Stimulated activated CD8-positive, alpha-beta memory T cell treated with anti-CD3 and anti-CD28 coated beads, Interleukin-4, amount 100 ng/mL, for 4 hours (primary cell): Measurements from ENCODE around the gene BRMS1L.
"Not testable (repeated sequence)": the region's sequence is repeated elsewhere in the genome, so short reads cannot be mapped to it uniquely, and the experiment has no call there.

ENCODE experiments used
- DNase-seq, 2 donors: peaks; one replicate each; pipeline ENCODE4 v3.0.0-alpha.2; 2020; ENCODE audit warnings: low read depth in 2 of 2, low spot score in 1 of 2

Gene BRMS1L

DNA sequence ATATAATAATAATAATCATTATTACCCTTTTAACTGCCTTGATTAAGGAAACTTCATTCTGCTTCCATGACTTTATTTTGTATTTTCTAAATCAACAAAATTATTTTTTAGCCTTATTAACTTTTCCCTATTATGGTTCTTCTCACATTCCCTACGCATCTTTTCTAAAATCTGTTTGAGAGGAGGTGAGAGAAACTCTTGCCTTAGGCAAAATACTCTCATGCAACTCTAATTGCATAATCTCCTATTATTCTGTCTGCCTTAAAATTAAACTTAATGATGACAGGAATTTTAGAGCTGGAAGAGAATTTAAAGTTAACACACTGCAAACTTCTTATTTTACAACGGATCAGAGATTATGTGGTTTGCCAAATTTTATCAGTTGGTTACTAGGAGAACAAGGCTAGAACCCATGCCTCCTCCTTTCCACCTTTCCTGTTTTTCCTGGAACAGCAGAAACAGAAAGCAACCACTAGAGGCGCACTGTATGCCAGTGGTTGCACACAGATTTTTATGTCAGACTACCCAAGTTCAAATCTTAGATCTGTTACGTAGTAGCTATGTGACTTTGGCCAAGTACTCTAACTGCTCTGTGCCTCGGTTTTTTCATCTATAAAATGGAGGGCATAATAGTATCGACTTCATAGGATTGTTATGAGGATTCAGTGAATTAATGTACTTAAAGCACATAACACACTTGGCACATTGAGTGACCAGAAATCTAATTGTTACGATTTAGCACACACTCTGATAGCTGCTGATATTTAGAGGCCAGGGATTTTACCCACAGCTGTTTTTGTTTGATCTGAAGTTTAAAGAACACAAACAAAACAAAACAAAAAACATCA, 4.3 kb upstream of the BRMS1L start:
- DNase-seq = no peak

DNA sequence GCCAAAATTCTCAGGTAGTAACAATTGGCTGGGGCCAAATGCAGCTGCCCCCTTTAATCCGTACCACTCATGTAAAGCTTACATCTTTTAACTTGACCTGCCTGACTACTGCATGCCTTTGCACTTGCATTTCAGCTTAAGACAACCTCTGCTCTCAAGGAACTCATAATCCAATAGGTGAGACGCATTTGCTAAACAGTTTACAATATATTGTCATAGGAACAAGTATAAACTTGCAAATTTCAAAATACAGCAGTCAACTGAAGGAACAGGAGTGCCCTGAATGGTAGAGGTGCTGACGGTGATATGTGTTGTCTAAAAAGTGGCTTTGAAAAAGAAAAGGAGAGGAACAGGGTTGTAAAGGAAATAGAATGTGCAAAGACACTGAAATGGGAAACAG, 3.6 kb upstream of the BRMS1L start:
- DNase-seq = no peak

DNA sequence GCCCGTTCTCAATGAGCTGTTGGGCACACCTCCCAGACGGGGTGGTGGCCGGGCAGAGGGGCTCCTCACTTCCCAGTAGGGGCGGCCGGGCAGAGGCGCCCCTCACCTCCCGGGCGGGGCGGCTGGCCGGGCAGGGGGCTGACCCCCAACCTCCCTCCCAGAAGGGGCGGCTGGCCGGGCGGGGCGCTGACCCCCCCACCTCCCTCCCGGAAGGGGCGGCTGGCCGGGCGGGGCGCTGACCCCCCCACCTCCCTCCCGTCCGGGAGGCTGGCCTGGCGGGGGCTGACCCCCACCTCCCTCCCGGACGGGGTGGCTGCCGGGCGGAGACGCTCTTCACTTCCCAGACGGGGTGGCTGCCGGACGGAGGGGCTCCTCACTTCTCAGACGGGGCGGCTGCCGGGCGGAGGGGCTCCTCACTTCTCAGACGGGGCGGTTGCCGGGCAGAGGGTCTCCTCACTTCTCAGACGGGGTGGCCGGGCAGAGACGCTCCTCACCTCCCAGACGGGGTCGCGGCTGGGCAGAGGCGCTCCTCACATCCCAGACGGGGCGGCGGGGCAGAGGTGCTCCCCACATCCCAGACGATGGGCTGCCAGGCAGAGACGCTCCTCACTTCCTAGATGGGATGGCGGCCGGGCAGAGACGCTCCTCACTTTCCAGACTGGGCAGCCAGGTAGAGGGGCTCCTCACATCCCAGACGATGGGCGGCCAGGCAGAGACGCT, 1.5 kb upstream of the BRMS1L start:
- DNase-seq = not testable (repeated sequence)

DNA sequence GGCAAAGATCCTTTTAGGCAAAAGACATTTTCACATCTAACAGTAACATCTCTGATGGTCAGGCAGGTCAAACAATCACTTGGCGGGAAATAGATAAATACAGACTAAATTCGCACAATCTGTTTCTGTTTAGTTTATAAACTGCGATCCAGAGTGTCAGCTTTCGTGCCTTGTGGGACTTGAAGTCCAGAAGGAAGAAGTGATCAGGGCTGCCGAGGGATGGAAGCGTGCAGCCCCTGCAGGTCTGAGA, 245 bp upstream of the BRMS1L start:
- DNase-seq = no peak

DNA sequence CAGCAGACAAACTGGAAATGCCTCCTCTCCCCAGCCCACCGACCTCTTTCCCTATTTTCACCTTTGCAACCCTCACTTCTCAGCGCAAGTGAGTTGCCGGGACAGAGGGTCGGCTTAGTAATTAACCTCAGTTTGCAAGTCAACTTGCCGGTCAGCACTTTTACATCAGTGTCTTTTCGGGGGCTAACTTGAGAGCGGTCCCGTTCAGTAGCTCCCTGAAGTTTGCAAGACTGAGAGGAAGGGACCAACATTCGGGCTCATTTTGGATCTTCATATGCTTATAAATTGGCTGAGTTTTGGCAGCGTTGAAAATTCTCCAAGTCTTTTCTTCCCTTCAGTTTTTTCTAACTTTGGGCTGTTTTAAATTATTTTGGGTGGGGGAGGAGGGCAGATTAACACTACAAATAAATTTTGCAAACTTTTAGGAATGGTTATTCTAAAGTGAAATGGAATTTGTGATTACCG, 846 bp downstream of the BRMS1L start:
- DNase-seq = no peak

DNA sequence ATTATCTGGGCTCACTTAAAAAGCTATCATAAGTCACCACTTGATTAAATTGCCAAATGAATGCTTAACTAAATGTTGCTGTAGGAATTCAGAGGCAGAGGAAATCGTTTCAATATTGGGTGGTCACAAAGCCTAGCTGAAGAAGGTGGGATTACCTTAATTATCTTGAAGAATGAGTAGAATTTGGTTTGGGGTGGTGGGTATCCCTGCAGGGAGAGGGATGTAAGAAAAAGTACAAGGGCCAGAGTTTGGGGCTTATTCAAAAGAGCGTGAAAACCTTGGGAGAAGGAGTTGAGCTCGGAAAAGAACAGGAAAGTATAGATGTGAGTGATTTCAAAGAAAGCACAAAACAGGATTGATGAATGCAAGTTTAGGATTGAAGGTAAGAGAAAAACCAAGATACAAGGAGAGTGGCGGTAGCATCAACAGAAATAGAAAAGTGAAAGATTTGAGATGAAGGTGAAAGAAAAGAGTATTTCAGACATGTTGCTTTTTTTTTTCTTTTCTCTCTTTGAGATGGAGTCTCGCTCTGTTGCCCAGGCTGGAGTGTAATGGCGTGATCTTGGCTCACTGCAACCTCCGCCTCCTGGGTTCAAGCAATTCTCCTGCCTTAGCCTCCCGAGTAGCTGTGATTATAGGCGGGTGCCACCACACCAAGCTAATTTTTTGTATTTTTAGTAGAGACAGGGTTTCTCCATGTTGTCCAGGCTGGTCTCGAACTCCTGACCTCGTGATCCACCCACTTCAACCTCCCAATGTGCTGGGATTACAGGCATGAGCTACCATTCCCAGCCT, 1.7 kb downstream of the BRMS1L start:
- DNase-seq = no peak

DNA sequence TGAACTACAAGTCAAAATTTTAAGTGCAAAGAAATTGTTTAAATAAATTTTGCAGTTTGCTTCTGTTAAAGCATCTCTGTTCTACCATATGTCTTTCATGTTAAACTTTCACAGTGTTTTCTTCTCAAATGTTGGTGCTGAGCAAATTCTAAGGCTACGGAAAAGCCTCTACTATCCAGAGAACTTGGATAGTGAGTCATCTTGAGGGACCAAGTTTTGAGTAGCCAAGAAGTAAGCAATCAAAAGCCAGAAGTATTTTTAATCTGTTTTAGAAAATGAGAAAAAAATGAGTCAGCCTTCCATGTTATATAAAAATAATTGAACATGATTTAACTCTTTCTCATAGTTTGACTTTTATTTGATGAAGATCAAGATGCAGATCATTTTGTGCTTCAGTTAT, 3.3 kb downstream of the BRMS1L start:
- DNase-seq = no peak

DNA sequence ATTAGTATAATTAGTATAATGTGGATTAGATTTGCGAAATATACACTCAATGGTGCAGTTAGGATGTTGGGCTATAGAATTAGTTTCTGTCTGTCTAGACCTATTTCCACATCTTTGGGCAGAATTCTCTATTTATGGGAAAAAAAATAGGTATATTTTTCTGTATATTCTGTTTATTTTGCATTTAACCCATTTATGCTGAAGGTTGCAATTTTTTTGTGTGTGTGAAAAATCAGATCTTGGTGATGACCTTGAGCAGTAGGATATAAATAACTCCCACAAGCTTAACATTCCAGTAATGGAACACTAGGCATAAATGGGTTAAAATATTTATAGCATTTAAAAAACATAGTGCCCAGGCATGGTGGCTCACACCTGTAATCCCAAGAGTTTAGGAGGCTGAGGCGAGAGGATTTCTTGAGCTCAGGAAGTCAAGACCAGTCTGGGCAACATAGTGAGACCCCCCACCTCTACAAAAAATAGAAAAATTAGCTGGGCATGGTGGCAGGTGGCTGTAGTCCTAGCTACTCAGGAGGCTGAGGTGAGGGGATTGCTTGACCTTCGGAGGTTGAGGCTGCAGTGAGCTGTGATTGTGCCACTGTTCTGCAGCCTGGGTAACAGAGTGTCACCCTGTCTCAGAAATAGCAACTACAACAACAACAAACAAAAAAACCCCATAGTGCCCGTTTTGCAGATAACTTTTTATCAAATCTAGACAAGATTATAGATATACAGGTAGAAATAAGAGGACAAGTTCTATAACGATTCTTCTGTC, 9.3 kb downstream of the BRMS1L start:
- no peak for DNase-seq

DNA sequence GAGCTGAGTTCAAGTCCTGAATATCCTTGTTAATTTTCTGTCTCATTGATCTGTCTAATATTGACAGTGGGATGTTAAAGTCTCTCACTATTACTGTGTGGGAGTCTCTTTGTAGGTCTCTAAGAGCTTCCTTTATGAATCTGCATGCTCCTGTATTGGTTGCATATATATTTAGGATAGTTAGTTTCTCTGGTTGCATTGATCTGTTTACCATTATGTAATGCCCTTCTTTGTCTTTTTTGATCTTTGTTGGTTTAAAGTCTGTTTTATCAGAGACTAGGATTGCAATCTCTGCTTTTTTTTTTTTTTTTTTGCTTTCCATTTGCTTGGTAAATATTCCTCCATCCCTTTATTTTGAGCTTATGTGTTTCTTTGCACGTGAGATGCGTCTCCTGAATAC, 15.6 kb downstream of the BRMS1L start:
- not testable (repeated sequence) for DNase-seq

DNA sequence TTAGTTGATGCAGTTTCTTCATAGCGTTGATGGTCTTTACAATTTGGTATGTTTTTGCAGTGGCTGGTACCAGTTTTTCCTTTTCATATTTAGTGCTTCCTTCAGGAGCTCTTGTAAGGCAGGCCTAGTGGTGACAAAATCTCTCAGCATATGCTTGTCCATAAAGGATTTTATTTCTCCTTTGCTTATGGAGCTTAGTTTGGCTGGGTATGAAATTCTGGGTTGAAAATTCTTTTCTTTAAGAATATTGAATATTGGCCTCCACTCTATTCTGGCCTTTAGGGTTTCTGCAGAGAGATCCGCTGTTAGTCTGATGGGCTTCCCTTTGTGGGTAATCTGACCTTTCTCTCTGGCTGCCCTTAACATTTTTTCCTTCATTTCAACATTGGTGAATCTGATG, 16.1 kb downstream of the BRMS1L start:
- not testable (repeated sequence) for DNase-seq

DNA sequence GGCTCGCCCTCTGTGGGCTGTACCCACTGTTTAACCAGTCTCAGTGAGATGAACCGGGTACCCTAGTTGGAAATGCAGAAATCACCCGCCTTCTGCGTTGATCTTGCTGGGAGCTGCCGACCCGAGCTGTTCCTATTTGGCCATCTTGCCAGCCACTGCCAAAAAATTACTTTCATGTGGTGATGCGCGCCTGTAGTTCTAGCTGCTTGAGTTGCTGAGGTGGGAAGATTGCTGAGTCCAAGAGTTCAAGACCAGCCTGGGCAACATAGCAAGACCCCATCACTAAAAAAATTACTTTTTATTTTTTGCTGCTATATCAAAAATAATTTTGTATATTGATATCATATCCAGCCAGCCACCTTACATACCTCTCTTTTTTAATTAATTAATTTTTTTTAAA, 18.4 kb downstream of the BRMS1L start:
- DNase-seq = no peak

DNA sequence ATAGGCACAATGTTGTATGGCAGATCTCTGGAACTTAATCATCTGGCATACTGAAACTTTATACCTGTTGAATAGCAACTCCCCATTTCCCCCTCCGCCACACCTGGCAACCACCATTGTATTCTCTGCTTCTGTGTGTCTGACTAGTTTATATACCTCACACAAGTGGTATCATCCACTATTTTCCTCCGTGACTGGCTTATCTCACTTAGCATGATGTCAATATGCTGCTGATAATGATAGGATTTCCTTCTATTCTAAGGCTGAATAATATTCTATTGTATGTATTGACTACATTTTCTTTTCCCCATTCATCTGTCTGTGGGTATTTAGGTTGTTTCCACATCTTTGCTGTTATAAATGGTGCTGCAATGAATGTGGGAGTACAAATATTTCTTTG, 21.5 kb downstream of the BRMS1L start:
- DNase-seq = no peak

DNA sequence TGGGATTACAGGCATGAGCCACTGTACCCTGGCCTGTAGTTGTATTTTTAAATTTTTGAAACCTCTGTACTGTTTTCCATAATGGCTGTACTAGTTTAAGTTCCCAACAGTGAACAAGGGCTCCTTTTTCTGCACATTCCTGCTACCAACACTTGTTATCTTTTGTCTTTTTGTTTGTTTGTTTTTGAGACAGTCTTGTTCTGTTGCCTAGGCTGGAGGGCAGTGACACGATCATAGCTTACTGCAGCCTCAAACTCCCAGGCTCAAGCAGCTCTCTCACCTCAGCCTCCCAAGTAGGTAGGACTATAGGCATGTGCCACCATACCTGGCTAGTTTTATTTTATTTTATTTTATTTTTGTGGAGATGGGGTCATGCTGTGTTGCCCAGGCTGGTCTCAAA, 23.0 kb downstream of the BRMS1L start:
- DNase-seq = no peak

DNA sequence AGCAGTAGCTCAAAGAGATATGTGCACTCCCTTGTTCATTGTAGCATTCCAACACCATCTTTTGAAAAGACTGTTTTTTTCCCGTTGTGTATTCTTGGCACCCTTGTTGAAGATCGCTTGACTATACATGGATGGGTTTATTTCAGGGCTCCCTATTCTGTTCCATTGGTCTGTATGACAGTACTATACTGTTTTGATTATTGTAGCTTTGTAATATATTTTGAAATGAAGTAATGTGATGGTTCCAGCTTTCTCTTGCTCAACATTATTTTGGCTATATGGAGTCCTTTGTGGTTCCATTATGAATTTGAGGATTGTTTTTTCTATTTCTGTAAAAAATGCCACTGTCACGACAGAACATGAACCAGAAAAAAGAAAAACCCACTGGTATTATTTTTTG, 25.7 kb downstream of the BRMS1L start:
- no peak for DNase-seq

DNA sequence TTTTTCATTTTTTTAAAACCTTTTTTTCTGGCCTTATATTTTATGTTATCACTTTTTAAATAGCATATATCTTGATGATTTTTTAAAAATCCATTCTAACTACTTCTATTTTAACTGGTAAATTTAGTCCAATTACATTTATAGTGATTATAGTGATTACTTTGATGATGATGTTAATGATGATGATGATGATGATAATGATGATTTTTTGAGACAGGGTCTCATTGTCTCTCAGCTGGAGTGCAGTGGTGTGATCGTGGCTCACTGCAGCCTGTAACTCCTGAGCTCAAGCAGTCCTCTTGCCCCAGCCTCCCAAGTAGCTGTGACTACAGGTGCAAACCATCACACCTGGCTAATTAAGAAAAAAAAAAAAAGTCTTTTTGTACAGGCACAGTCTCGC, 27.1 kb downstream of the BRMS1L start:
- no peak for DNase-seq

DNA sequence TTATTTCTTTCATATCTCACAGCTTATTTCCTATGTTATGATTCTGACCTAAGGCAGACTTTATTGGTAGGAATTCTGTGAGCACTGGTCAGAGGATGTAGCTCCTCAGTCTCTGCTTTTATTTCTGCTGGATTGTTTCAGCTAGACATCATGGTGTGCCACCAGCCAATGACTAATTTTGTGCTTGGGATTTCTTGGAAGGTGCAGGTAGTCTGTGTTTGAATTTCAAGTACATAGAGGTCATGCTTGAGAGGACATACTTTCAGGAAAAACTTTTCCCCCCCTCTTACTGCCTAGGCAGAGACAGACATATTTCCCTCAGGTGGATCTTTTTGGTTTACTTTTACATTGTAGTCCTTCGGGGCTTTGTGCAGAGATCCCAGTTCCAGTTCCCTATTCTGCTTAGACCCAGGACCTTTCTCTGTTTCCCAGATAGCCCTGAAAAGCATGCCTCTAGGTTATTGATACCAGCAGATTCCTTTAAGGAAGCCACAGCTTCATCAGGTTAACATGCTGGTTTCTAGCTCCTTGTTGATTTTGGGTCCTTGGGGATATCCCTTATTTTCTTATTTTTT, 28.6 kb downstream of the BRMS1L start:
- DNase-seq = no peak

DNA sequence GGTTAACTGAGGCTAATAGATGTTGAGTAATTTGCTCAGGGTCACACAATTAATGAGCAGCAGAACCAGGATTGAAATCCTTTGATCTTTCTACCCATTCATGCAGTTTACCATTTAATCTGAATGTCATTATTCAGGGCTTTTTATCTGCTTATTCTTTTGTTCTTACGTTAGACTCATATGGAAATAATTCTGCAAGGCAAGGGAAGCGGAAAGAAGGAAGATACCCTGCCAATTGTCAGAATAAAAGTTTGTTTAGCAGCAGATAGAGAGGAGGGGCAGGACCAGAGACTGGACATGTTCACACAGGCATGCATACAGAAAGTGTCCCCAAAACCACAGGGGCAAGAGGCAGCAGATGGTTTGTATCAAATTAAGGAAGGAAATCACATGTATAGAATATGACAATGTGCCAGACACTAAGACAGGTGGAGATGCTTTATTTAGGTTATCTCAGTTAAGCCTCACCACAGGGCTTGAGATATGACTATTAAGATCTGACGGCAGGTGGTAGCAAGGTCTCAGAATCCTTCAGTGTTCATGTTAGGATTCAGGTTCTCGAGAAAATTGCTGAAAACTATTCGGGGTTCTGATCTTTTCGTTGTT, 29.8 kb downstream of the BRMS1L start:
- no peak for DNase-seq

DNA sequence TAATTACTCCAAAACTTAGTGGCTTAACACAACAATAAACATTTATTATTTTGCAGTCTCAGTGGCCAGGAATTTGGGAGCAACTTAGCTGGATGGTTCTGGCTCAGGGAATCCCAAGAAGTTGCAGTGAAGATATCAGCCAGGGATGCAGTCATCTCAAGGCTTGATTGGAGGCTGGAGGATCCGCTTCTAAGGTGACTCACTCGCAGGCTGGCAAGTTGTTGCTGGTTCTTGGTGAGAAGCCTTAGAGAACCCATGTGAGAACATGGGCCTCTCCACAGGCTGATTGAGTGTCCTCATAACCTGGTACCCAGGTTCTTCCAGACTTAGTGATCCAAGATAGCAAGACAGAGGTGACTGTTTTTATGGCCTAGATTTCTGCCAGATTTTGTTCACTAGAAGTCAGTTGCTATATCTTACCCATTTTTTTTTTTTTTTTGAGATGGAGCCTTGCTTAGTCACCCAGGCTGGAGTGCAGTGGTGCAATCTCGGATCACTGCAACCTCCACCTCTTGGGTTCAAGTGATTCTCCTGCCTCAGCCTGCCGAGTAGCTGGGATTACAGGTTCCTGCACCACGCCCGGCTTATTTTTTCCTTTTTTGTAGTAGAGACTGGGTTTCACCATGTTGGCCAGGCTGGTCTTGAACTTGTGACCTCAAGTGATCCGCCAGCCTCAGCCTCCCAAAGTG, 32.5 kb downstream of the BRMS1L start:
- no peak for DNase-seq

DNA sequence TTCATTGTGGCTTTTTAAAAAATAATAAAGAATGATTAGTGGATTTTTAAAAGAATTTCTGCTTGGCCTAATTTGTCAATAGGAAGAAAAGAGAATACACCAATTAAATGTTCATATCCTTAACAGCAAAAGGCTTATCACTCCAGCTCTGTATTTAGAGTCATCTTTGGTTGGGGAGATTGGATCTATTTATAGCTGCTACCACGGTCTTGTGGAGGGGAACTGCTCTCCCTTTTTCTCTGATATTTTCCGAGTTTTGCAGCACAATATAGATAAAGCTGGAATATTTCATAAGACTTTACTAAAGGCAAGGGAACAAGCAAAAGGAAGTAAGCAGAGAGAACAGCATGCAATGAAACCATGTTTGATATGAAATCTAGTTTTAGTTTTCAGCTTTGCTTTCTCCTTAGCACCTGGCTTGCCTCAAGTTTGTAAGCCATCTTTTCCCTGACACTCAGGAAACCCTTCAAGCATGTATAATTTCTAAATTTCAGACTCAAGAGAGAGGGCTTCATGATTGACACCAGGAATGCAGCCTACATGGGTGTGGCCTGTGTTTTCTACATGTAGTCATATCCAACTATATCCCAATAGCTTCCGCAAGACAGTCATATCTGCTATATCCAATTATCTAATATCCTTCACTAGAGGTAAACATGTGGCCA, 35.2 kb downstream of the BRMS1L start:
- no peak for DNase-seq
